Measurements from ENCODE around the gene RXFP4.

RXFP4 gene

DNA sequence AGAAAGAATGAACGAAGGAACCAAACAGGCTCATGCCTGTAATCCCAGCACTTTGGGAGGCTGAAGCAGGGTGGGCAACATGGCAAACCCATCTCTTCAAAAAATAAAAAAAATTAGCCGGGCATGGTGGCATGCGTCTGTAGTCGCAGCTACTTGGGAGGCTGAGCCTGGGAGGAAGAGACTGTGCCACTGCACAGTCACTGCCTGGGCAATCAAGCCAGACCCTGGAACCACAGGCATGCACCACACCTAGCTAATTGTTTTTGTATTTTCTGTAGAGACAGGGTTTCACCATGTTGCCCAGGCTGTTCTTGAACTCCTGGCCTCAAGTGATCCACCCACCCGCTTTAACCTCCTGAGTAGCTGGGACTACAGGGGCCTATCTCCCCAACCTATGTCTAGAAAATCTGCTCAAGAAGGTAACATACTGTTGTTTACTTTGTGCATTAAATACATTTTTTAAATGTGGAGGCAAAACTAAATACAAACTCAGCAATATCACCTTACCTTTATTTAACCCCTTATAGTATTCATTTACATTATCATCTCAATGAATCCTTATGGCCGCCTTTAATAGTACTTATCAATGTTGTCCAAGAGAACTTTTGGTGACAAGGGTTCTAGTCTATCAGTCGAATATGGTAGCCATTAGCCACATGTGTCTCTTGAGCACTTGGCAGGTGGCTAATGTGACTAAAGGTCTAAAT lies 10.0 kb upstream of the RXFP4 start:
- DNase-seq (ENCODE audit: low read depth) = no peak

GRCh38 chr1:155932081-155932480 lies 9.4 kb upstream of the RXFP4 start:
- DNase-seq (ENCODE audit: low read depth) = no peak

DNA sequence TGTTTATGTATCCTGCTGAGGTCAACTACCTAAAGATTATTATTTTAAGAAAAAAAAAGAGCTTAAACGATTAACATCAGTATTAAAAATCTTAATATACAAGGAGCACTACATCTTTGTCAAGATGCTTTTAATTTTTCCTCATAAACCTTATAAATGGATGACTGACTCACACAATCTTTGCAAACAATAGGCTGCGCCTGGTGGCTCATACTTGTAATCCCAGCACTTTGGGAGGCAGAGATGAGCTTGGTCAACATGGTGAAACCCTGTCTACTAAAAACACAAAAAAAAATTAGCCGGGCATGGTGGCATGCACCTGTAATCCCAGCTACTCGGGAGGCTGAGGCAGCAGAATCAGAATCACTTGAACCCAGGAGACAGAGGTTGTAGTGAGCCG lies 9.0 kb upstream of the RXFP4 start:
- no peak for DNase-seq (ENCODE audit: low read depth)

GRCh38 chr1:155933591-155934096 lies 7.8 kb upstream of the RXFP4 start:
- DNase-seq (ENCODE audit: low read depth) = no peak

DNA sequence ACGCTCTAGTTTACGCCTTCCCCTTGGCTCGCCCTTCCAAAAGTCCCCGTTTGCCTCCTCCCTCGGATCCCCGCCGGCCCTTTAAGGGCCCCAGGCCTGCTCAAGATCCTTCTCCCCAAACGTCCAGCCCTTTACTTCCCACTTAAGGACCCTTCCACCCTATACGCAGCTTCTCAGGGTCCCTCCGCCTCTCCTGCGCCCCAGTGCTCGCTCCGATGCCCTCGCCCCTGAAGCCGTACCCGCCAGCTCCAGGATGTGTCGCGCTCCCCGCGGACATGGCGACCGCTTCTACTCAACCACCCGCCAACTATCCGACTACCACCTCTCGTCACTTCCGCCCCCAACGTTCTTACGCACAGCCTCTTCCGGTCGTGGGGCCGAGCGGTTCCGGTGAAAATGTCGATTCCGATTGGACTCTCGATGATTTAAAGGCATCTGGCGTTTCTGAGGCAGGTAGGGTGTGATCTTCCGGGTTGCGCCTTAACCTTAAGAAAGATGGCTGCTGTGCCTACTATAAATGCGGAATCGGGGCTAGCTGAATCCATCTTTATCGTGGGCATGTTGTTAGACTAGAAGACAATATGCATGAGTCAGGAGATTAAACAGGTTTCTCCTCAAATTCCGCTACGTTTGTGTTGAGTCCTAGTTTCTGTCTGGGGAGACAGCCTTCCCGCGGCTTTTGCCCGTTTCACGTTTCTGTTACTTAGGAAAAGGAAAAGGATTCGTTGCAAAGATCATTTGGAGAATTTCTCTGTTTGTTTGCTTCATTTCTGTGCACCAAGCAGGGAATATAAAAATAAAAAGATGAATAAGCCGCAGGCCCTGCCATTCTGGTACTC lies 7.1 kb upstream of the RXFP4 start, which contains the start of gene KHDC4:
Gene KHDC4, minus strand, starts transcription at position 317 of the 839 bp plus-strand sequence. Its CDS starts 40 bp downstream, at position 277.
- peak; percentile 99 for DNase-seq (ENCODE audit: low read depth)

DNA sequence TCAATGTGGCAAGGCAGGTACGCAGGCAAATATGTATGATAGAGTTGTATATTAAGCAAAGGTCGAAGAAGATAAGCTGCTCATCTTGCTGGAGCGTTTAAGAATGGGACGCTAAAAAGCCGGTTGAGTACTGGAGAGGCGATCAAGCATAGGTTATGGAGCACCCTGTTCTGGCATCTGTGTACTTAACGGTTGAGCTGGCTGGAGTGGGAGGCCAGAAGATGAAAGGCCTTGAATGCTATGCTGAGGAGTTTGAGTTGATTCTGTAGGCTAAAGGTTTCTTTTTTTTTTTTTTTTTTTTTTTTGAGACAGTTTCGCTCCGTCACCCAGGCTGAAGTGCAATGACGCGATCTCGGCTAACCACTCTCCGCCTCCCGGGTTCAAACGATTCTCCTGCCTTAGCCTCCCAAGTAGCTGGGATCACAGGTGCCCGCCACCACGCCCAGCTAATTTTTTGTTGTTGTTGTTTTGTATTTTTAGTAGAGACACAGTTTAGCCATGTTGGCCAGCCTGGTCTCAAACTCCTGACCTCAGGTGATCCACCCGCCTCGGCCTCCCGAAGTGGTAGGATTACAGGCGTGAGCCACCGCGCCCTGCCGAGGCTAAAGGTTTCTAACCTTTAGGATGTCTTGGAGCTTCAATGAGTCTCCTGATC lies 6.4 kb upstream of the RXFP4 start:
- DNase-seq (ENCODE audit: low read depth) = no peak

DNA sequence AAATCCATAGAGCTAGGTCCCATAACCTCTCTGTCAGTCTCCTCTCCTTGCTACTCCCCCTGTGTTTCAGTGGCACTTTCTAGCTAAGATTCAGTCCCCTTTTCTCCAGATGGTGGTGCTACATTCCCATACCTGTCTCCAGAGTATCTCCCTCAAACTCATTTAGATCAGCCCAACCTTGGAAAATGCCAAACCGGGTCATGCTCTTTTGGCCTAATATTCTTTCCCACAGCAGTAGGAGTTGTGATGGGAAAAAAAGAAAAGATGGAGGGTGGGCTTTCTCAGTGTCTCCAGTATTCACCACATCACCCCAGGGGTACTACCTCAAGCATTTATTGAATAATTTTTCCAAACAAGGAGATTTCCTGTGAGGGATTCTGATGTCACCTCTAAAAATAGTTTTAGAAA lies 3.2 kb upstream of the RXFP4 start:
- DNase-seq (ENCODE audit: low read depth) = peak; percentile 35

DNA sequence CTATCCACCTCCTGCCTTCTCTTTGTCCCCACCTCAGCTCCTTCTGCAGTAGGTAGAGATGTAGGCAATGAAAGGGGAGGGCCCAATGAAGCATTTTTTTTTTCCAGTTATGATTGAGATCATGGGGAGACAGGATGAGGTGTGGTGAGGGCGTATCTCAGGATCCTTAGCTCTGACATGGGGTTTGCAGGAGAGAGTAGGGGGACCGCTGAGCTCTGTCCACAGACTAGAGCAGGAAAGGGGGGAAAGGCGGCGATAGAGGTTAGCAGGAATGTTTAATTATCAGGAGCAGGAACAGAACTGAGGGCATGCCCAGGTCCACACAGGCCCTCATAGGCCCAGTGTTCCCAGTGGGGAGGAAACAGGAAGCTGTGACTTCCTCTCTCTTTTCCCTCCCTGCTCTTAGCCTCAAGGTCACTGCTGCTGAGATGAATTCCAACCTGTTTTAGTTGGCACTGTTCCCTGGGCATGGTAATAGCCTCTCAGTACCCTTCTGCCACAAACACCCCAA lies 901 bp upstream of the RXFP4 start:
- no peak for DNase-seq (ENCODE audit: low read depth)

GRCh38 chr1:155941845-155942531 lies 550 bp downstream of the RXFP4 start:
- no peak for DNase-seq (ENCODE audit: low read depth)

DNA sequence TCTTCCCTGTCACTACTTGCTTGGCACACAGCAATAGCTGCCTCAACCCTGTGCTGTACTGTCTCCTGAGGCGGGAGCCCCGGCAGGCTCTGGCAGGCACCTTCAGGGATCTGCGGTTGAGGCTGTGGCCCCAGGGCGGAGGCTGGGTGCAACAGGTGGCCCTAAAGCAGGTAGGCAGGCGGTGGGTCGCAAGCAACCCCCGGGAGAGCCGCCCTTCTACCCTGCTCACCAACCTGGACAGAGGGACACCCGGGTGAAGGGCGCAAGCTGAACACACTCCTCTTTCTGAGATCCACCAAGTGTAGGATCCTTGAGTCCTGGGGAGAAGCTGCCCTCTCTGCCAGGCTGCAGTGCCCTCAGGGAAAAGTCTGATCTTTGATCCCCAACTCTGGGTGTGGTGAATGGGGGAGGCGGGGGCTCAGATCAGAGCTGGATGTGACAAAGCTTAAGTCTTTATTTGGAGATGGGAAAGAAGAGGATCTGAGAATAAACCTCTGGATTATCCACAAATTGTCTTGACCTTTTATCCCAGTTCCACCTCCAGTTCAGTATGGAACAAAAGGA lies 1.2 kb downstream of the RXFP4 start:
- no peak for DNase-seq (ENCODE audit: low read depth)

DNA sequence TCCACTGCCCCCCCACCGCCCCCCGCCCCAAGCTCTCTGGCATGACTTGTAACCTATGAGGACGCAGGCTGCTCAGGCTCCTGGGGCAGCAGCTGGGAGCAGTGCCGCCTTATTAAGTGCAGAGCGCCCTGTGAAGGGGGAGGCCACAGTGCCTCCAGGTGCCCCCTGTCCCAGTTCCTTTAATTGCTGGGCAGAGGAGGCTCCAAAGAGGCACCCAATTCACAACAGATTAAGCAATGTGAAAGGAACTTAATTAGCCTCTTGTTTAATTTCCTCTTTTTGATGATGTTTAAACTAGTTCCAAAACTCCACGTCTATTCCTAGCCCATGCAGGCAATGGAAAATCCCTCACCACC lies 3.0 kb downstream of the RXFP4 start:
- DNase-seq (ENCODE audit: low read depth) = no peak

GRCh38 chr1:155946633-155947219 lies 5.3 kb downstream of the RXFP4 start:
- DNase-seq (ENCODE audit: low read depth) = no peak

DNA sequence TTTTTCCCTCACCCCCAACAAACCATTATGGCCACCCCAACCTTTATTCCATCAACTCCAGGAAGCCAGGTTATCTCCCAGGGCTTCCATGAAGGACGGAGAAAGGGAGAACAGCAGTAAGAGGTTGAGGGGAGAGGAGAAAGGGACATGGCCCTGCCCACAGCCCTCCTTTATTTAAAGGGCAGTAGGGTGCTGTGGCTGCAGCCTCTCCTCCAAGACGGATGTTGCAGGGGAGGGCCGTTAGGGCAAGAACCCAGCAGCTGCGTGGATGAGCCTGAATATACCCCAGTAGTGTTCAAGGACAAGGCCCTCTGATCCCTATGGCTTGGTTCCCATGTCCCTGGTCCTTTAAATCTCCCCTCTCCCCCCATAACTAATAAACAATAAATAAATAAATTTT lies 5.9 kb downstream of the RXFP4 start:
- no peak for DNase-seq (ENCODE audit: low read depth)

DNA sequence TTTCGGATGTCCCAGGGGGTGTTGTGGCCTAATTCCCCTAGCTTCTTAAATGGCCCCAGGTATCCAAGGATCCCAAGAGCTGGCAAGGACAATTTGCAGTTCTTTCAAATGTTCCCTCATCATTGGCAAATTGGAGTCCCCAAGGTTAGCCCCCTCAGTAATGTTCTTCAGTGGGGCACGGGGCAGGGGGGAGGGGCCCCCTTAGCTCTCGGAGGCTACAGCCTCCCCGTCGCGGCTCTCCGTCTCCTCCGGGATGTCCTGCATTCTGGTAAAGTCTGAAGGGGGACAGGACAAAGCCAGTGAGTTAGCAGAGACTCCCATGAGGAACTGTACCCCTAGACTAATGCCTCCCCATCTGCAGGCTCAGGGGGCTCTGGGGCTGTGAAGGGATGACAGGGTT lies 6.3 kb downstream of the RXFP4 start:
- no peak for DNase-seq (ENCODE audit: low read depth)

DNA sequence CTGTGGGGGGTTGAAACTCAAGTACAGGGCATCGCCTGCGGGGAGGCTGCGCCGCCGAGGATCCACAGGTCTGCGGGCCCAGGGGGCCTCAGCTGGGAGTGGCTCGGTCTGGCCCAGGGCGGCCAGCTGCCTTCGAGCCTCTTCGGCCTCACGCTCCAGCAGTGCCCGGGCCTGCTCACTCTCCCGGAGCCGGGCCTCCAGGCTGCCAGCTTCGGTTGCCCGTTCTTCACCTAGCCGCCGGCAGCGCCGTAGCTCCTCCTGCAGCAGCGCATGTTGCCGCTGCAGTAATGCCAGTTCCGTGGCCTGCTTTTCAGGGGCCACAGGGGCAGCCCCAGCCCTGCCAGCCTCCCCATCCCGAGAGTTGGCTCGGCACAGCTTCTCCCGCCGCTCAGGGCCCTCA lies 9.4 kb downstream of the RXFP4 start:
- no peak for DNase-seq (ENCODE audit: low read depth)

DNA sequence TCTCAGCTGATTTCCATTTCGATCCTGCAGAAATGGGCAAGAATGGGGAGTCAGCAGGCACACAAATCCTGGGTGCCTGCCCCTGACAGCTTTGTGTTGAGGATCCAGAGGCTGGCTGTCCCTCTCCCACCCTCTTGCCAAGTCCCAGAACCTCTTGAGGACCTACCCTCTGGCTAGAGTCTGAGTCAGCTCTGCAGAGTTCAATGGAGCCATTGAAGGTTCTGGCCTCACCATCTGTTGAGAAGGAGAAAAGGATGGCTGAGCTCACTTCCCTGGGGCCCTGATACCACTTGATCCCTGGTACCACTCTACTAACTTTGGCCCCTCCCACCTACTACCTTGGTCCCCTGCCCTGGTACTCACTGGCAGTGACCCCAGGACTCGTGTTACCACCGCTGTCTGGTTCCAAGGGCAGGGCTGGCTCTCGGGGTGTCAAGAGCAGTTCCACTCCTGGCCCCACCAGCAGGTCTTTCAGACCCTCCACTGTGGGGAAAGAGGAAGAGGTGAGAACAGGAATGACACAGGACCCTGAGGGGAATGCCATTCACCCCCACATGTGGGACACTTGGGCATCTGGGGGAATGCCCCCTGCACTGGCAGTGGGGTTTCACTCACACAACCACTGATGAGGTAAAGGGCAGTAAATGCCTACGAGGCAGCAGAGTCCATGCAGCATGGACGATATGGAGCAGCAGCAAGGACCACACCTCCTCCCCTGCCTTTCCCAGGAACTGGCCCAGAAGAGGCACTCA lies 10.5 kb downstream of the RXFP4 start:
- DNase-seq (ENCODE audit: low read depth) = no peak

GRCh38 chr1:155952505-155952890 lies 11.1 kb downstream of the RXFP4 start:
- DNase-seq (ENCODE audit: low read depth) = no peak

GRCh38 chr1:155954645-155955044 lies 13.2 kb downstream of the RXFP4 start:
- no peak for DNase-seq (ENCODE audit: low read depth)

DNA sequence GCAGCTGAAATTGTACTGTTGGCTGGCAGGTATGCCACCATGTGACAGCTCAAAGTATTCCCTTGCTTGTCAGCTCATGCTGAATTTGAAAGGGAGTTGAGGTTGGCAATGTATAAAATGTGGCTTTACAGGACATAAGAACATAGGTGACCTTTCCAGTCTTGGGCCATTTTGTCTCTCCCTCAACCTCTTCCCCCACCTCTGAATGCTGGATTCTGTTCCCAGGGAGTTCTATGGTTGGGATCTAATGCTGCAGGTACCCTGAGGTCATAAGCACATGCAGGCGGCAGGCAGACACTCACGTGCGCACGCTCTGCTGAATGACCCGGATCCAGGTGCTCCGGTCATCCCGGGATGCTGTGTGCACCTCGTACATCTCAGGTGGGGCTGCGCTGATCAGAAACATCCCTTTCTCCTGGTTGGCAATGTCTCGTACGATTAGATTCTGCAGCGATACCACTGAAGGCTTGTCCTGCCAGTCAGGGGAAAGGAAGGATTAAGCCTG lies 16.0 kb downstream of the RXFP4 start:
- DNase-seq (ENCODE audit: low read depth) = no peak

- no peak for DNase-seq (ENCODE audit: low read depth)
Observed at GRCh38 chr1:155960081-155960745, 18.8 kb downstream of the RXFP4 start.
